ENCODE results near the gene CNEP1R1.

Gene CNEP1R1
- total RNA-seq, result 15.1 to 23.7 (median 16.3) reads per million in 3 donors

GRCh38 chr16:50024684-50025536 lies at the start of gene CNEP1R1:
CNEP1R1 (plus strand) TSS chr16:50025225; CDS start chr16:50025316, 91 bp downstream.
- Histone ChIP-seq H3K9me3 (ENCODE audit: control insufficient read depth, low read length) (no peaks in the 10 kb centered on the region), H3K36me3 (ENCODE audit: control insufficient read depth, insufficient read depth, low read length) (peaks cover 8% of the 10 kb centered on the region), H3K4me1 (ENCODE audit: control insufficient read depth, insufficient read depth, low read length, poor library complexity, severe bottlenecking) (peaks cover 8% of the 10 kb centered on the region), H3K27me3 (replicated peaks; ENCODE audit: control insufficient read depth, insufficient read depth, low read length, poor library complexity, severe bottlenecking) (no peaks in the 10 kb centered on the region), H3K27ac (ENCODE audit: insufficient read depth, low read length, poor library complexity, severe bottlenecking) (peak within 1 kb of the TSS; percentile 74), H3K4me3 (ENCODE audit: insufficient read depth, low read depth, low read length, poor library complexity, severe bottlenecking) (peak within 1 kb of the TSS; percentile 86)
- DNase-seq, result peak; percentile 86 to 90 (median 87)

GRCh38 chr16:49977427-49977826 lies 47.6 kb upstream of the CNEP1R1 start:
- H3K27me3 ChIP-seq (replicated peaks; ENCODE audit: control insufficient read depth, insufficient read depth, low read length, poor library complexity, severe bottlenecking), result no peaks in the 10 kb centered on the region
- no peak overlapping the region for H3K4me3 ChIP-seq (ENCODE audit: insufficient read depth, low read depth, low read length, poor library complexity, severe bottlenecking)
- DNase-seq, result no peak
- no peaks in the 10 kb centered on the region for H3K4me1 ChIP-seq (ENCODE audit: control insufficient read depth, insufficient read depth, low read length, poor library complexity, severe bottlenecking)
- no peaks in the 10 kb centered on the region for H3K9me3 ChIP-seq (ENCODE audit: control insufficient read depth, low read length)
- no peaks in the 10 kb centered on the region for H3K36me3 ChIP-seq (ENCODE audit: control insufficient read depth, insufficient read depth, low read length)
- H3K27ac ChIP-seq (ENCODE audit: insufficient read depth, low read length, poor library complexity, severe bottlenecking), result no peak overlapping the region

- Histone ChIP-seq H3K4me1 (ENCODE audit: control insufficient read depth, insufficient read depth, low read length, poor library complexity, severe bottlenecking) (no peaks in the 10 kb centered on the region), H3K27ac (ENCODE audit: insufficient read depth, low read length, poor library complexity, severe bottlenecking) (no peak overlapping the region), H3K9me3 (ENCODE audit: control insufficient read depth, low read length) (no peaks in the 10 kb centered on the region), H3K27me3 (replicated peaks; ENCODE audit: control insufficient read depth, insufficient read depth, low read length, poor library complexity, severe bottlenecking) (no peaks in the 10 kb centered on the region), H3K4me3 (ENCODE audit: insufficient read depth, low read depth, low read length, poor library complexity, severe bottlenecking) (no peak overlapping the region), H3K36me3 (ENCODE audit: control insufficient read depth, insufficient read depth, low read length) (no peaks in the 10 kb centered on the region)
- DNase-seq, result no peak
Measured at GRCh38 chr16:49978569-49979326, 46.3 kb upstream of the CNEP1R1 start.

- H3K27ac ChIP-seq (ENCODE audit: insufficient read depth, low read length, poor library complexity, severe bottlenecking), result no peak overlapping the region
- no peaks in the 10 kb centered on the region for H3K4me1 ChIP-seq (ENCODE audit: control insufficient read depth, insufficient read depth, low read length, poor library complexity, severe bottlenecking)
Measured at GRCh38 chr16:49980166-49980565, 44.9 kb upstream of the CNEP1R1 start.

GRCh38 chr16:49986351-49987124 lies 38.5 kb upstream of the CNEP1R1 start:
- no peaks in the 10 kb centered on the region for H3K4me1 ChIP-seq (ENCODE audit: control insufficient read depth, insufficient read depth, low read length, poor library complexity, severe bottlenecking)
- H3K27me3 ChIP-seq (replicated peaks; ENCODE audit: control insufficient read depth, insufficient read depth, low read length, poor library complexity, severe bottlenecking), result no peaks in the 10 kb centered on the region
- no peak overlapping the region for H3K27ac ChIP-seq (ENCODE audit: insufficient read depth, low read length, poor library complexity, severe bottlenecking)
- H3K4me3 ChIP-seq (ENCODE audit: insufficient read depth, low read depth, low read length, poor library complexity, severe bottlenecking), result no peak overlapping the region
- DNase-seq, result no peak
- no peaks in the 10 kb centered on the region for H3K9me3 ChIP-seq (ENCODE audit: control insufficient read depth, low read length)
- H3K36me3 ChIP-seq (ENCODE audit: control insufficient read depth, insufficient read depth, low read length), result no peaks in the 10 kb centered on the region

More at GRCh38 chr16:49980166-49980565, 44.9 kb upstream of the CNEP1R1 start:
- no peaks in the 10 kb centered on the region for H3K27me3 ChIP-seq (replicated peaks; ENCODE audit: control insufficient read depth, insufficient read depth, low read length, poor library complexity, severe bottlenecking)
- H3K9me3 ChIP-seq (ENCODE audit: control insufficient read depth, low read length), result no peaks in the 10 kb centered on the region
- no peak overlapping the region for H3K4me3 ChIP-seq (ENCODE audit: insufficient read depth, low read depth, low read length, poor library complexity, severe bottlenecking)
- no peak for DNase-seq
- H3K36me3 ChIP-seq (ENCODE audit: control insufficient read depth, insufficient read depth, low read length), result no peaks in the 10 kb centered on the region

GRCh38 chr16:49987381-49987780 lies 37.6 kb upstream of the CNEP1R1 start:
- no peaks in the 10 kb centered on the region for H3K27me3 ChIP-seq (replicated peaks; ENCODE audit: control insufficient read depth, insufficient read depth, low read length, poor library complexity, severe bottlenecking)
- H3K27ac ChIP-seq (ENCODE audit: insufficient read depth, low read length, poor library complexity, severe bottlenecking), result no peak overlapping the region
- H3K36me3 ChIP-seq (ENCODE audit: control insufficient read depth, insufficient read depth, low read length), result no peaks in the 10 kb centered on the region
- H3K4me3 ChIP-seq (ENCODE audit: insufficient read depth, low read depth, low read length, poor library complexity, severe bottlenecking), result no peak overlapping the region
- DNase-seq, result no peak
- H3K9me3 ChIP-seq (ENCODE audit: control insufficient read depth, low read length), result no peaks in the 10 kb centered on the region
- no peaks in the 10 kb centered on the region for H3K4me1 ChIP-seq (ENCODE audit: control insufficient read depth, insufficient read depth, low read length, poor library complexity, severe bottlenecking)

GRCh38 chr16:49992825-49993224 lies 32.2 kb upstream of the CNEP1R1 start:
- no peak for DNase-seq
- no peaks in the 10 kb centered on the region for H3K4me1 ChIP-seq (ENCODE audit: control insufficient read depth, insufficient read depth, low read length, poor library complexity, severe bottlenecking)
- no peaks in the 10 kb centered on the region for H3K36me3 ChIP-seq (ENCODE audit: control insufficient read depth, insufficient read depth, low read length)
- no peaks in the 10 kb centered on the region for H3K27me3 ChIP-seq (replicated peaks; ENCODE audit: control insufficient read depth, insufficient read depth, low read length, poor library complexity, severe bottlenecking)
- H3K4me3 ChIP-seq (ENCODE audit: insufficient read depth, low read depth, low read length, poor library complexity, severe bottlenecking), result no peak overlapping the region
- H3K27ac ChIP-seq (ENCODE audit: insufficient read depth, low read length, poor library complexity, severe bottlenecking), result no peak overlapping the region
- no peaks in the 10 kb centered on the region for H3K9me3 ChIP-seq (ENCODE audit: control insufficient read depth, low read length)

- Histone ChIP-seq H3K9me3 (ENCODE audit: control insufficient read depth, low read length) (no peaks in the 10 kb centered on the region), H3K27ac (ENCODE audit: insufficient read depth, low read length, poor library complexity, severe bottlenecking) (no peak overlapping the region), H3K36me3 (ENCODE audit: control insufficient read depth, insufficient read depth, low read length) (no peaks in the 10 kb centered on the region), H3K4me1 (ENCODE audit: control insufficient read depth, insufficient read depth, low read length, poor library complexity, severe bottlenecking) (no peaks in the 10 kb centered on the region), H3K4me3 (ENCODE audit: insufficient read depth, low read depth, low read length, poor library complexity, severe bottlenecking) (no peak overlapping the region), H3K27me3 (replicated peaks; ENCODE audit: control insufficient read depth, insufficient read depth, low read length, poor library complexity, severe bottlenecking) (no peaks in the 10 kb centered on the region)
- DNase-seq, result no peak
Measured at GRCh38 chr16:49993579-49993978, 31.4 kb upstream of the CNEP1R1 start.

GRCh38 chr16:49994006-49994405 lies 31.0 kb upstream of the CNEP1R1 start:
- no peak overlapping the region for H3K27ac ChIP-seq (ENCODE audit: insufficient read depth, low read length, poor library complexity, severe bottlenecking)
- H3K4me3 ChIP-seq (ENCODE audit: insufficient read depth, low read depth, low read length, poor library complexity, severe bottlenecking), result no peak overlapping the region
- H3K27me3 ChIP-seq (replicated peaks; ENCODE audit: control insufficient read depth, insufficient read depth, low read length, poor library complexity, severe bottlenecking), result no peaks in the 10 kb centered on the region
- H3K36me3 ChIP-seq (ENCODE audit: control insufficient read depth, insufficient read depth, low read length), result no peaks in the 10 kb centered on the region
- no peaks in the 10 kb centered on the region for H3K9me3 ChIP-seq (ENCODE audit: control insufficient read depth, low read length)
- DNase-seq, result no peak
- no peaks in the 10 kb centered on the region for H3K4me1 ChIP-seq (ENCODE audit: control insufficient read depth, insufficient read depth, low read length, poor library complexity, severe bottlenecking)
